Measurements from ENCODE around the gene SCART1.
"Not testable (repeated sequence)": the region's sequence is repeated elsewhere in the genome, so short reads cannot be mapped to it uniquely, and the experiment has no call there.

Gene SCART1

GRCh38 chr10:133511907-133512528, 58.3 kb downstream of the SCART1 start:
- no peak for DNase-seq (ENCODE audit: low read depth in 3 of 3, low spot score in 1 of 3)

GRCh38 chr10:133515471-133515870, 61.7 kb downstream of the SCART1 start:
- no peak for DNase-seq (ENCODE audit: low read depth in 3 of 3, low spot score in 1 of 3)

GRCh38 chr10:133516057-133516456, 62.3 kb downstream of the SCART1 start:
- no peak for DNase-seq (ENCODE audit: low read depth in 3 of 3, low spot score in 1 of 3)

- DNase-seq (ENCODE audit: low read depth in 3 of 3, low spot score in 1 of 3), result not testable (repeated sequence)
These were observed 64.8 kb downstream of the SCART1 start for GRCh38 chr10:133518517-133518916.
